ENCODE data around the gene MTG2.

DNA sequence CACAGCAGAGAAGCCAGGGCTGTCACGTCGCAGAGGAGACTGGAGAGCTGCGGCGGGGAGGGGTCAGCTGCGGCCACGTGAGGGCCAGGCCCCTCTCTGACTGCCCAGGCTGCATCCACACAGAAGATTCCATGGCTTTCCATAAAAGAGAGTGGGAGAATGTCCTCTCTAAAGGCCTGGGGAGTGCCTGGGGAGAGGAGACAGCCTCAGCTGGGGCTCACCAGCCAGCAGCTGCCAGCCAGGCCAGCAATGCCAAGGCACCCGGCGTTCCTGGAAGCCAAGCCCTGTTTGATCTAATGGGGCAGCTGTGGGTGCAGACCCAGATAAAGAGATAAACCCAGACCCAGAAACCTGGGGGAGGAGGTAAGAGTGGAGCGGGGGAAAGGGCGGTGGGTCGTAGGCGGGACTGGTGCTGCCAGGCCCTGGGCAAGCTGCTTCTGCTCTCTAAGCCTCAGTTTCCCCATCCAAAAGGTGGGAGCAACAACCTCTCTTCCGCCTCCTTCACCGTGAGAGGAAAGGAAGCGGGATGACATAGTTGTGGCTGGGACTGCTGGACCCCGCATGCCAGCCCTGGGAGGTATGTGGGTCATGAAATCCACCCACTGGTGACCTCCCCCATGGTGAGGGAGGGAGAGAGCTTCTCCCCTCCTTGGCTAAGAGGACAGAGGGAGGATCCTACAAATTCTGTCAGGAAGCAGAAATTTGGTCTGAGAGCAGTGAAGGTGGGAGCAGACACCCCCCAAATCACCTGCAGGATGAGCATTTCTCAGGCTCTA lies 52.4 kb downstream of the MTG2 start:
- no peak for TF ChIP-seq POLR2AphosphoS5 (IDR thresholded peaks at IDR 0.05; ENCODE audit: low read depth, low read length)
- TF ChIP-seq EZH2 (IDR thresholded peaks at IDR 0.05; ENCODE audit: low read depth, low read length, severe bottlenecking), result no peak
- TF ChIP-seq, protein P1, sequence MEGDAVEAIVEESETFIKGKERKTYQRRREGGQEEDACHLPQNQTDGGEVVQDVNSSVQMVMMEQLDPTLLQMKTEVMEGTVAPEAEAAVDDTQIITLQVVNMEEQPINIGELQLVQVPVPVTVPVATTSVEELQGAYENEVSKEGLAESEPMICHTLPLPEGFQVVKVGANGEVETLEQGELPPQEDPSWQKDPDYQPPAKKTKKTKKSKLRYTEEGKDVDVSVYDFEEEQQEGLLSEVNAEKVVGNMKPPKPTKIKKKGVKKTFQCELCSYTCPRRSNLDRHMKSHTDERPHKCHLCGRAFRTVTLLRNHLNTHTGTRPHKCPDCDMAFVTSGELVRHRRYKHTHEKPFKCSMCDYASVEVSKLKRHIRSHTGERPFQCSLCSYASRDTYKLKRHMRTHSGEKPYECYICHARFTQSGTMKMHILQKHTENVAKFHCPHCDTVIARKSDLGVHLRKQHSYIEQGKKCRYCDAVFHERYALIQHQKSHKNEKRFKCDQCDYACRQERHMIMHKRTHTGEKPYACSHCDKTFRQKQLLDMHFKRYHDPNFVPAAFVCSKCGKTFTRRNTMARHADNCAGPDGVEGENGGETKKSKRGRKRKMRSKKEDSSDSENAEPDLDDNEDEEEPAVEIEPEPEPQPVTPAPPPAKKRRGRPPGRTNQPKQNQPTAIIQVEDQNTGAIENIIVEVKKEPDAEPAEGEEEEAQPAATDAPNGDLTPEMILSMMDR (IDR thresholded peaks at IDR 0.05; ENCODE audit: control extremely low read depth in 1 of 3, insufficient read depth in 1 of 3, low read depth in 1 of 3, low read length in 3 of 3), result no peak
- no peak for TF ChIP-seq YY1 (IDR thresholded peaks at IDR 0.05; ENCODE audit: low read depth, low read length)
- TF ChIP-seq, protein P2, sequence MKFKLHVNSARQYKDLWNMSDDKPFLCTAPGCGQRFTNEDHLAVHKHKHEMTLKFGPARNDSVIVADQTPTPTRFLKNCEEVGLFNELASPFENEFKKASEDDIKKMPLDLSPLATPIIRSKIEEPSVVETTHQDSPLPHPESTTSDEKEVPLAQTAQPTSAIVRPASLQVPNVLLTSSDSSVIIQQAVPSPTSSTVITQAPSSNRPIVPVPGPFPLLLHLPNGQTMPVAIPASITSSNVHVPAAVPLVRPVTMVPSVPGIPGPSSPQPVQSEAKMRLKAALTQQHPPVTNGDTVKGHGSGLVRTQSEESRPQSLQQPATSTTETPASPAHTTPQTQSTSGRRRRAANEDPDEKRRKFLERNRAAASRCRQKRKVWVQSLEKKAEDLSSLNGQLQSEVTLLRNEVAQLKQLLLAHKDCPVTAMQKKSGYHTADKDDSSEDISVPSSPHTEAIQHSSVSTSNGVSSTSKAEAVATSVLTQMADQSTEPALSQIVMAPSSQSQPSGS (IDR thresholded peaks at IDR 0.05; ENCODE audit: low read length), result no peak
- no peak for TF ChIP-seq POLR2A (IDR thresholded peaks at IDR 0.05; ENCODE audit: control extremely low read depth in 1 of 2, low read depth in 2 of 2, low read length in 2 of 2)
- TF ChIP-seq TAF1 (IDR thresholded peaks at IDR 0.05; ENCODE audit: low read depth, low read length), result no peak
- no peak for TF ChIP-seq ASH2L (IDR thresholded peaks at IDR 0.05; ENCODE audit: low read length)
